CD4-positive, alpha-beta T cell treated with Interleukin-6 at 100 ng/mL for 8 hours (primary cell): ENCODE measurements around the gene MRPS6.

ENCODE experiments used
- DNase-seq: peaks from one replicate; pipeline ENCODE4 v3.0.0-alpha.2; 2020; ENCODE audit warnings: mixed read lengths, low spot score

MRPS6 gene

DNA sequence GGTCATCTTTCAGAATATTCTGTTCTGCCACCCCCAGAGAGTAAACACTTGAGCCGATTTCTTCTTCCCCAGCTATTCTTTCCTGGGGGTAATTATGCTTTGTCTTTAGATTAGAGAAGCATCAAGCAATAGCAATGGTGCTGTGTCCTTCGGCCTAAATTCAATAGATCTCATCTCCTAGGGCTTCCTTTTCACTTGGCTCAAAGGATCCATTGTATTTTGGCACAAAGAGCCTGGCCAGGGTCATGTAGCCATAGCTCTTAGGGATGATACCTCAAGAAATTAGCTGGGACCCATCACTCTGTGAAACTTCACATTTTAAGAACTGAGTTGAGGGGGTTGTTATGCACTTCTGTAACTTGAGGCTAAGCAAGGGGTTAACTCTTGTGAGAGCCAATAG lies 27.0 kb downstream of the MRPS6 start:
- DNase-seq = no peak

DNA sequence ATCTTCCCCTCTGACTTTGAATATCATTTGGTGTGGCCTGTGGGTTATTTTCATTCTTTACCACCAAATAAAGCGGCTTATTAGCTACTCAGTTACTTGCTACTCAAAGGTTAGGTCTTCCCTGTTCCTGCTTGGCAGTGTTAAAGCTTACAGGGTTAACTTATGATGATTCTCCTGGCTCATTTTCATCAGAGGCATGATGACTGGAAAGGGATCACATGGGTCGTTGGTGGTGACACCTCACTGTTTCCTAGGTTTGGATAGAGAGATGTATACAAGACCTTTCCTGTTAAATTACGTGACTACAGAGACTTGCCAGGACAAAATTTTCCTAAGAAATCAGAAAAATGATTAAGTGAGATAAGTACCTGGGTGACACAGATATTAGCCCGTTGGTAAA lies 27.4 kb downstream of the MRPS6 start:
- no peak for DNase-seq

DNA sequence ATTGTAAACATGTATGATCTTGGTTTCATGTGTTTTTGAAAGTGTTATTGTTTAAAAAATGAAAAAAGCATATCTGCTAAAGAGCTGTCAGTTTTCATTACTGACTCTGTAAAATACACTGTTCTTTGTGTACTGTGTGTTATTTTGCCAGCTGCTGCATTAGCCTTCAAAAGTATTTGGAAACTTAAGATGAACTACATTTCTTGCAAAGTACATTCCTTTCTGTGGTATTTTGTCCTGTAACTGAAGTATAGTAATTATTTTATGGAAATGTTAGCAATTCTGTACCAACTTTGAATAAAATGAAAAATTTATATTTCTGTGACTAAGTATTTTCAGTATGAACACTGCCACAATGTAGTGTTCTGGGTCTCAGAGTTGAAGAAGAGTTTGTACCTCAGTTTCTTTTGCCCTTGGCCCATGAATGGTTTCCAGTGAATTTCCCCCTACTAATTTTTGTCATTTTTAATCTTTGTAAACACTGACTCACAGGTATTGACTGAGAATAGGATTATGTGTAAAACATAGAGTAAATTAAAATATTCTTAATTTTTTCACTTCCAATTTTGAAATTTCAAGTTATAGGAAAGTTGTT lies 32.7 kb downstream of the MRPS6 start:
- no peak for DNase-seq

DNA sequence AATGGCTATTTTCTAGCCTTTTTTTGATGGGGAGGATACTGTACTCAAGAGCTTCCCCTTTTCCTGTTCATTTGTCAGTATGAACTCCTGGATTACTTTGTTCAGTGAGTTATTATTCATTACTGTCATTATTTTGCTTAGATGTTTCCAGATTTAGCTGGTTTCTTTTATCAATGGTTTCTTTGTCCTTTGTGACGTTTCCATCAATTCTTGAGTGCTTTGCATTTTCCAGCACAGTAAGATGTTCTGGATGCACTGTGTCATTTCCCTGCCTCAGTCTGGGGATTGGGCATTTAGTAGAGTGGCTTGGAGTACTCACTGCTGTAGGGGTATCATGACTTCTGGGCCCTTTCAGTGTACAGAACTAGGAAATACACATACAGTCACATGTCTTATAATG lies 34.2 kb downstream of the MRPS6 start:
- no peak for DNase-seq

DNA sequence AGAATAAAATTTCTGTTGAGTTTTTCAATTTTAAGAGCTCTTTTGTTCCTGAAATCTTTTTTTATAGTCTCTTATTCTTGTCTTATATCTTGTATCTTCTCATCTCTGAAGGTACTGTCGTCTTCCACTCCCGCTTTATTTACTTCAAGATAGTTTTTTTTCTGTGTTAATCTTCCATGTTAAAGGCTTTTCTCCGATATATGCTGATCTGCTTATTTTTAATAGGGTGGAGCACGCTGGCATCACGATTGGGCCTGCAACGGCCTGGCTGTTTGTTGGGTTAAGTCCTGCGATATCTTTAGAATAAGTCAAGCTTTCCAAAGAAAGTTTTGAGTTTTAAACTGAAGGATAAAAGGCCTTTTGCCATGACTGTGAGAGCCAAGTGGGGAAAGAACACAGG lies 35.7 kb downstream of the MRPS6 start:
- no peak for DNase-seq

DNA sequence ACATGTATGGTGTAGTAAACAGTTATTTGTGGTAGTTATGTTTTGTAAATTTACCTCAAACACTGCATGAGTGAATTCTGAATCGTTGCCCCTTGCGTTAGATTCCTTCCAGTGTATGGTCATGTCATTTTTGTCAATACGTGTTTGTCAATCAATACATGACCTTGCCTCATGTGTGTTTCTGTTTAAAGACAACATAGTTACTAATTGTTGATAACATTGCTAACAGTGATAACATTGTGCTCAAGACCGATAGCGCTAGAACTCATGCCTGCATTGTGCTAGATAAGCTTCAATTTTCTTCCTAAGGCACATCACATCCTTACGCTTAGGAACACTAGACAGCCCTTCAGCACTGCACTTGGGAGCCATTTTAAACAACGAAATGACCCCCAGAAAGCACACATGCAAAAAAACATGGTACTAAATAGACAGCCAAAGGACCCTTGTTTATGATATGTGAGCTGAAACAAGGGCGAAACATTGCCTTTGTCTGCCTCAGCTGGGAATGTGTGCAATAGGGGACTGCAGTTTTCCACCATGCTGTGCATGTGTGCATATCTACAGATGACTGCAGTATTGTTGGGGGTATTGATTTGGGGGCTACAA lies 37.3 kb downstream of the MRPS6 start:
- no peak for DNase-seq

DNA sequence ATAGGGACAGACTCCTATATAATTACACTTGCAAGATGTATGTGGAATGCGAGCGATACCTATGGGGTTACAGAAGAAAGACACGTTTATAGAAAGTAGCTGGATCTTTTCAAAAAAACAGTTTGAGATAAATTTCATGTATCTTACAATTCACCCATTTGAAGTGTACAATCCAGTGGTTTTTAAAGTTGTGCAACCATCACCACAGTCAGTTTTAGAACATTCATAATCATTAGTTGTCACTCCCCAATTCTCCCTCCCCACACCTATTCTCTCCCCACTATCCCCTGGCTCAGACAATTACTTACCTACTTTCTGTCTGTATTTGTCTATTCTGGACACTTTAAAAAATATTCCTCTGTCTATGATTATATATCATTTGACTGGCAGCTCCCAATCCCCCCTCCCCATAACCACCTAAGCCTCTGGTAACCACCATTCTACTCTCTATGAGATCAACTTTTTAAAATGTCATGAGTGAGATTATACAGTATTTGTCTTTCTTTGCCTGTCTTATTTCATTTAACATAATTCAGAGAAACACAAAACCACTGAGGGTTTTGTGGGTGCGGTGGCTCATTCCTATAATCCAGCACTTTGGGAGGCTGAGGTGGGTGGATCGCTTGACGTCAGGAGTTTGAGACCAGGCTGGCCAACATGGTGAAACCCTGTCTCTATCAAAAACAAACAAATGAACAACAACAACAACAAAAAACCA lies 39.1 kb downstream of the MRPS6 start:
- DNase-seq = no peak

DNA sequence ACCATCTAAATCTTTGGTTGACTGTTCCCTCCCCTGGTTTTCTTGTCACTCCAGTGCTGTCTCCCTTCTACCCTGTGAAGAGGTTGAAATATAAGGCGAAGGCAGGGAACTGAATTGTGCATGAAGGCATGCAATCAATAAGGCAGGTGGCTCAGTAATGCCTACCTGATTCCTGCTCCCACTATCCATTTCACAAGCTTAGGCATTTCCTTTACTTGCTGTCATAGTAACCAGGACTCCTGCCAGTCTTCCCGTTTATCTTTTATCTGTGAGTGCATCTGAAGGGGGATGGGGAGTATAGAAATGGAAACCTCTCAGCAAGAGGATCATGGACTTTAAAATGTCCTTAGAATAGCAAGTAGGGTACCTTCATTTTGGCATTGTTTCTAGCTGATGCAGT lies 40.5 kb downstream of the MRPS6 start:
- DNase-seq = no peak

DNA sequence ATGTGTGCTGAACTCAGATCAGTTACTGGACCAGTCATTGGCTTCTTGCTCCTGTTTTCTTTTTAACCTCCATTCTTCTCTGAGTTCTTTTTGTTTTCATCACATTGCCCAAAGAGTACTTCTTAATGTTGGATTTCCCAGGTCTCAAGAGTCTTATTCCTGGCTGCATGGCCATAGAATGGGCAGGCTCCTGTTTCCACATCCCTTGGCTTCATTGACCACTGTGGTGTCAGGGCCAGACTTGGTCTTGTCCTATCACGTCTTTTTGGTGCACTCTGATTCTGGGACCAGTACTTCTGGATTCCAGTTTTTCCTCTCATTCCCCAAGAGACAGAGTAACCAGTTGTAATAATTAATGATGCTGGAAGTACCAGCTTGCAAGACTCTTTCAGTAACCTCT lies 41.8 kb downstream of the MRPS6 start:
- DNase-seq = no peak

DNA sequence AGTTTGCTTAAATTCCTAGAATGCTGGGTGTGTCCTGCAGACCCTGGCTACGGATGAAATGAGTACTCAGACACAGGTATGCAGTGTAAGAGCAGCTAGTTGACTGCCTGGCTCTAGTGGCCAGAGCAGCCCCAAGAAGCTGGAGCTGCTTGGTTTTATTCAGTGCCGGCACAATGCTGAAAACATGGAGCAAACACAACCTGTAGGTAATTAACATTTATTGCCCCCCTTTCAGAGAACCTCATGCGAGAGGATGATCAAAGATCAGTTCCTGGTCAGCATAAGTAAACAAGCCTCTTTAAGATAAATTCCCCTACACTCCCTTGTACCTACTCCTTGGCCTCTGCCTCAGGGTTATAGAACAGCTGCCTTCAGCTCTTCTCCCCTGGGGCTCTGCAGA lies 43.2 kb downstream of the MRPS6 start:
- DNase-seq = no peak

DNA sequence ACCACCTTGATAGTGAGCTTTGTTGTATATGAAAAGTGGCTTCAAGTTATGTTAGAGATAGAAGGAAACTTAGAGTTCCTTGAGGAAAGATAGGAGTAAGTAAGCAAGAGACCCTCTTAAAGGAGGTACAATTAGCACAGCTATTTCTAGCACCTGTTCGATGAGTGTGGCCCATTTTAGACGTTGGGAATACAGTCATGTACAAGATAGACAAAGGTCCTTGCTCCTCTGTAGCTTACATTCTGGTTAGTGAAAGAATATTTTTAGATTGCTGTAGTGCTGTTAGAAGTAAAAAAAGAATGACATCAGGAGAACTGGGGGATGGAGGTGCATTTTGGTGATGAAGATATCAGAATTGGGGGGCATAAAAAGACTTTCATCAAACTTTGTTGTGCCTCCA lies 47.5 kb downstream of the MRPS6 start:
- DNase-seq = no peak

DNA sequence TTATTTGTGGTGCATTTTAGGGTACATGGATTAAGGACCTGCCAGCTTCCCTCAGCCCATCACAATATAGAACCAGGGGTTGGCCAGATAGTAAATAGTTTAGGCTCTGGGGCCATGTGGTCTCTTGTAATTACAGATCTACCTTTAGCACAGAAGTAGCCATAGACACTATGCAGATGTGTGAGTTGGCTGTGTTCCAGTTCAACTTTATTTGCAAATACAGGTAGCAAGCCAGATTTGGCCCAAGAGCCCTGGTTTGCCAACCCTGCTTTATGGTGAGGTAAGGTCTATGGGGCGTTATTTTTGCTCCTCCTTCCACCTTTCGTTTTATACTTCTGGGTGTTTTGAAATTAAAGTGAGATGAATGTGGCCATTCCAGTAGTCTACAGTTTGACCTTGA lies 48.7 kb downstream of the MRPS6 start:
- DNase-seq = no peak

DNA sequence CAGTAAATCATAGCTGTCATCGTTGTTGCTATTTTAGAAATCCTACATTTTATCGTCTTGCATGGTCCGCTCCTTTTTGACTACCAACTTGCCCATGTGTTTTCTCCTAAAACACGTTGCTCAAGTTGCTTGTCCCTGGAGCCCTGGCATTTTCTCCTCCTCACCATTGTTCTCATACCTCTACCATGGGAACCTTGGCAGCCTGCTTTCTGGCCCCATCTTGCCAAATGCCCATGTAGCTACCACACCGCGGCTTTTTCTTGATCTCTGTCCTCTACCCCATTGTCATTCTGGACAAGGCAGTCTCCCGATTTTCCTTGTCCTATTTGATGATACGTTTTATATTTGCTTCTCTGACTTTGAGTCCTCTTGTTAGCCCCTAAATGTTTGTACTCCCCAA lies 50.2 kb downstream of the MRPS6 start:
- no peak for DNase-seq

DNA sequence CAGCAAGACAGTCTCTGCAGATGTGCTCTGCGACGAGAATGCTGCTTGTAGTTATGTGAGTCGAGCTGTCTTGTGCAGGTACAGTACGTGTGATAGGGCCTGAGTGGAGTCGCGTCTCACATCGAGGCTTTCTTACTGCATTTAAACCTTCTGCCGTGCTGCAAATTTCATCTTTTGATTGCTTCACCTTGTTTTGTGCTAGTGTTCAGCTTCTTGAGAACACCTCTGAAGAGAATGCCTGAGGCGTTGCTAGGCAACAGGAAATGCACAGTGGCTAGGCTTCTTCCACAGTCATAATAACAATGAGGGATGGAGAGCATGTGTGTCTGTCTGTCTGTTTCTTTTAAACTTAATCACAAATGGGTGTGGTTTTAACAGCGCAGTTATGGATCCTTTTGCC lies 52.9 kb downstream of the MRPS6 start:
- peak; percentile 21 for DNase-seq

DNA sequence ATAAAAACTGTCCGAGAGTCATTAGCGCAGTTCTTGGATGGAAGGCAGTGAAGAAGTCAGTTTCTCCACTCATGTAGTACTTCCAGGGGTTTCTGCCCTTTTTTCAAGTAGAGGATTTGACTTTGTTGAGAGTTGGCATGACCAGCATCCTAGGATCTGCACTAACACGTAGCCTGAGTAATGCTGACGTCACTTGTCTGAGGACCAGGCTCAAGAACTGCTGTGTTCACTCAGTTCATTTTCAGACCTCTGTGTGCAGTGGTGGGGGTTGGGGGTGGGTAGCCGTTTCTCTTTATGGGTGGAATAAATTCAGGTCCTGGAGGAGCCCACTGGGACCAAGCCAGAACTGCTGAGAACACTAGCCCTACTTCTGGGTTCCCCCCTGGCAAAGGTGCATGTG lies 53.3 kb downstream of the MRPS6 start:
- no peak for DNase-seq

DNA sequence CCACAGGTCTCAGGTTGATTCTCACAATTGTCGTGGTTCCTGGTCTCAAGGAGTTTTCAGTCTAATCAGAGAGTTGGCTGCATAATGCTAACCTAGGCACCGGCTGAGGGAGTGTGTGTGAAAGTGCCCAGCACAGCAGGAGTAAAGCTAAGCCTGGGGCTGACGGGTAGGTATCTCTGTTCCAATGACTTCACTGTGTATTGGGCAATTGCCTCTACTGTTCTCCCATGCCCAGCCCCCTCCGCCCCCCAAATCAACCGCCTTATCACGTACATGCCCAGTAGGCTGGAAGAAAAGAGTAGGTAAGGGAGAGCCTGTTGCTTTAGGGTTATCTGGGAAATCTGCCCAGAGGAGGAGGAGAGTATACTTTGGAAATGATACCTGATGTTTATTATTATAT lies 54.7 kb downstream of the MRPS6 start:
- no peak for DNase-seq

DNA sequence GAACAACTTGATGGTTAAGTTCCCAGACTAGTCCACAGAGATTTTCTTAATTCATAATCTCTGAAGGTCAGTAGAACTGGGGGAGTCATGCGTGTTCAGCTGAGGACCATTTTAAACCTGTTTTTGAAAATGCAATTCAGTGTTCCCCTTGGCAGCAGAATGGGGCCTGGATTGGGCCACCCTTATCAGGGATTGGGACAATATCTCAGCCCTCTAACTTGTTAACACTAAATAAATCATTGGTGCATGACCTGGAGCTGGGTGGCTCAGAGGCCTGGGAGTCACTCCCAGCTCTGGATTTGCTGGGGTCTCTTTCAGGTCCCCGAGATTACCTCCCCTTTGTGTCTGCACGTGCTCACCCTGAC lies 55.3 kb downstream of the MRPS6 start:
- DNase-seq = no peak

DNA sequence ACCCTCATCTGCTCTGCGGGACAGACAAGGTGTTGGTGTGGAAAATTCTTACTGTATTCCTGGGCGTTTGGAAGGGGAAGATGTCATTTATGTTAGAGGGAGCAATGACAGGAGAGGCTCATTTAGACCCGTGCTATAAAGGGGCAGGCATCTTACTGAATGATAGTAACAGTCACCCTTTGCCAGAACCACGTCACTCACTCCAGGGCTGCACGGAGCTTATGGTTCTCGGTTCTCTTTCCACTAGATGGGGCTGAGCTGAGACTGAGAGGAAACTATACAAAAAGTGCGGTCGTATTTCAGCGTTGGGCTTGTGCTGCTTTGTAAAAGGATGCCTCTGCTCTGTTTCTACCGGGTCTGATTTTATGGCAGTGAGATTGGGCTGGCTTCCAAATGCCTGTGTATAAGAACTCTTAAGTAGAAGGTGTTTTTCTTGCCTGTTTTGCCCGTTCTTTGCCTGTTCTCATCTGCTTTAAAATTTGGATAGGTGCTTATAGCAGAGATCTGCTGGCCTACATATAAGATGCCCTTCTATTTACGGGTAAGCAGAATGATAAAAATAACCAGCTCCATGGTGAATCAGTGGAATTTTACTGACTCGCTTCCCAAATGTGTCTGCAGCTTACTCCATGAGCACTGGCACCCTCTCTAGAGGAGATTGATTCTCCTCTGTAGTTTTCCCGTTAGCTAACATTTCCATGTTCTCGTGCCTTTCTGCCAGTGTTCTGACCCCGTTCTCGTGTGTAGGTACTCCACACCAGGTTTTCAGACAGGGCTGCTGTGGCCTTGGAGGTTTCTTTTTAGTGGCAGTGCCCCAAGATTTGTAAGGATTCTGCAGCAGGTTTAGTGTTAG lies 55.9 kb downstream of the MRPS6 start:
- DNase-seq = peak; percentile 62

DNA sequence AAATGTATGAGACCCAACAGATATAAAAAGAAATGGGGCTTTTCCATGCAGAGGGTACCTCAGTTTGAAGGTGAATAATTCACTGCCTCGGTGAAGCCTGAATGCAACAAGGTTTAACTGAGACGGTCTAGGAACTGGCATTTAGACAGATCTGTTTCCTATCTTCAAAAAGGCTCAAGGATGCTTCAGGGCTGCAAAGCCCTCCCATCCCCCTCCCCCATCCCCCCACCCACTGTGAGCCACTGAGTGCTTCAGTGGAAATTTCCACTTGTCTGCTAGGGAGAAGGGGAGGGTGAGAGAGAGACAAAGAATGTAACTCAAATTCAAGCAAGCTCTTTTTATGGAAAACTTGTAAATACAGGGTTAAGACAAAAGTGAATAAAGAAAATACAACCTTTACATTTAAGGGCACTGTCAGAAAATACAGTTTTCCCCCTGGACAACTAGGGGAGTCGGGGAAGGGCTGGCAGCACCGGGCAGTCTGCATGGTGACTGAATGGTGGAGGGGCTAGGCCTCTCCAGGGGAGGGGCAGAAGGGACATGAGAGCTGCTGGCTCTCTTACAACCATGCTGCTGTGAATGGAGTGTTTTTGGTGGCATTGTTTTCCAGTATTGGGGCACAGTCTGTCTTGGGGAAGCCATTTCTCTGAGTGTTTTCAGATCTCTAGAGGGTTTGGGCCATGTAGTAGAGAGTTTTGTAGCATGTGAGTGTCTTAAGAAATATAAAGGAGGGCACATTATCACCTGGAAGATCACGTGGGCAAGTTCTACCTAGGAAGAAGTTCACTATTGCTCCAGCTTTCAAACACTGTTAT lies 56.7 kb downstream of the MRPS6 start:
- peak; percentile 15 for DNase-seq

DNA sequence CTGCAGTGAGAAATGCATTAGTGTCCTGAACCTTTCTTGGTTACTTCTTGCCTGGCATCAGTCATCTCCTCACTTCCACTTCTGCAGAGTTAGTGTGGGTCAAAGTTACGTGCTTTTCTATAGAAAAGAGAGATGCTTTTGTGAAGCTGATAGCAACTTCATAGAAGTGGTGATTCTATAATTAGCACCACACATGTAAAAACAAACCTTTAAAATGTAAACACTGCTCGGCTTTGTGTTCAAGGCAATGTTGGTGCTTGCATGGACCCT lies 57.3 kb downstream of the MRPS6 start:
- DNase-seq = no peak

DNA sequence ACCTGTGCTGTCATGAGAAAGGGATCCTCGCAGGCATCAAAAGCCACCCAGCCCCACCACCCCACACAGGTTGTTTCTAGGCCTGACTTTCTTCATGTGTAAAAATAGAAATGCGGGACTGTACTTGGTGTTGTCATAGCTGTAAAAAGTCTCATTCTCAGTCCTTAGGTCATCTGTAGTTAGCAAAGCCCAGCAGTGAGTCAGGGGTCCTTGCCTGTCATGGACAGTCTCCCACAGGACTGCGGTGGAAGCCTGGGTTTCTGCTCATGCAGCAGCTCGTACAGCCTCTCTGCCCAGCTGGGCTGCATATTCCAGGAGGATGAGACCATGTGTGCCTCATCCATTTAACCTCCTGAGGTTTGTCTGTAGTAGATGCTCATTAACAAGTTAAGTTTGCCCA lies 58.2 kb downstream of the MRPS6 start:
- DNase-seq = no peak

DNA sequence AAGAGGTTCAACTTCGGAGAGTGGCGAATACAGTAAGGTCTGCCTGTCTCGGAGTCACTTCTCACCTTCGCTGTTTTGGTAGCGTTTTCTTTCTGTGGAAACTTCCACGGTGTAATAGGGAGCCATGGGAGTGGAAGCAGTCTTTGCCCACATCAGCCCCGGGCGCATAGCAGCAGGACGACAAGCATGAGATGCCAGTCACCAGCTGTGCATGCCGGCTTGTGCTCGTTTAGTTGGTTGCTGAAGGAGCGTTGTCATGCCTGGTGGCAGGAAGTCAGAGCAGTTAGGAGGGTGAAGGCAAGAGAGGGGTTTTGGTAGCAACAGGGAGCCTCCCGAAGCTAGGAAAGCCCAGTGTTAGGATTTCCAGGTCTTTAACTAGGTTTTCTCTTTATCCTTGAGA lies 58.8 kb downstream of the MRPS6 start:
- no peak for DNase-seq
